Astrocyte (in vitro differentiated cells and primary cell): ENCODE measurements around the gene ADGRA1.

Experiments
- EZH2 ChIP-seq: IDR thresholded peaks from 2 replicates; pipeline ENCODE4 v1.6.1; 2012; ENCODE audit warnings: mild to moderate bottlenecking, low read length, inconsistent platforms; ENCODE audit not compliant: insufficient read depth
- TF ChIP-seq, protein P1 (sequence below): IDR thresholded peaks from 2 replicates; pipeline ENCODE4 v1.5.1; 2011; ENCODE audit warnings: low read depth, mild to moderate bottlenecking, inconsistent platforms, low read length, moderate library complexity; ENCODE audit not compliant: insufficient read depth

DNA sequence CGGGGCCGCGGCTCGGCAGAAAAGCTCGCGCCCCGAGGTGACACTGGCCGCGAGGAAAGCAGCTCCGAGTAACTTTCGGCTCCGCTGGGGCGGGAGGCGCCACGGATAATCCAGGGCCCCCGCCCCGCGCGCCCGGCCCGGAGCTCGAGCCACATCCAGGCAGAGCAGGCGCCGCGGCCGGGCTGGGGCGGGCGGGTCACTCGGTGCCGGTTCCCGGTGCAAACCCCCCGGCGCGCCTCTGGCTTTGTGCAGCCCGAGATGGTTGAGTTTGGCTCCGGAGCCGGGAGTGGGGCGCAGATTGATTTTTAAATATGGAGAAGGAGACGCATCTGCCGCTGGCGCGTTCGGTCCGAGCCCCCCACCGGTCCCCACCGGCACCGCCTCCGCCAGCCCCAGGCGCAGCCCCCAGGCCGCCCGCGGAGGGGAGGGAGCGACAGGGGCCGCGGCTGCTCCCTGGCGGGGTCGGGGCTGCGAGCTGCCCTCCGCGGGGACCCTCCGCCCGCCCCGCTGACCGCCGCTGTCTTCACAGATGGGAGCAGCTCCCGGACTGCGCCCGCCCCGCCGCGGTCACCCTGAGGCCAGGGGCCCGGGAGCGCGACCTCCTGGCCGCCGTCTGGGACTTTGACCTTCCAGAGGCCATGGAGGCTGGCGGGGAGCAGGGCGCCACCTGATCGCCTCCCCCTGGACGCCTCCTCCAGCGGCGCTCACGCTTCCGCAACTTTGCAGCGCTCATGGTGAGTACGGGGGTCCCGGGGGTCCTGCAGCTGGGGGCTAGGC lies 643 bp downstream of the ADGRA1 start:
- TF ChIP-seq, protein P1, sequence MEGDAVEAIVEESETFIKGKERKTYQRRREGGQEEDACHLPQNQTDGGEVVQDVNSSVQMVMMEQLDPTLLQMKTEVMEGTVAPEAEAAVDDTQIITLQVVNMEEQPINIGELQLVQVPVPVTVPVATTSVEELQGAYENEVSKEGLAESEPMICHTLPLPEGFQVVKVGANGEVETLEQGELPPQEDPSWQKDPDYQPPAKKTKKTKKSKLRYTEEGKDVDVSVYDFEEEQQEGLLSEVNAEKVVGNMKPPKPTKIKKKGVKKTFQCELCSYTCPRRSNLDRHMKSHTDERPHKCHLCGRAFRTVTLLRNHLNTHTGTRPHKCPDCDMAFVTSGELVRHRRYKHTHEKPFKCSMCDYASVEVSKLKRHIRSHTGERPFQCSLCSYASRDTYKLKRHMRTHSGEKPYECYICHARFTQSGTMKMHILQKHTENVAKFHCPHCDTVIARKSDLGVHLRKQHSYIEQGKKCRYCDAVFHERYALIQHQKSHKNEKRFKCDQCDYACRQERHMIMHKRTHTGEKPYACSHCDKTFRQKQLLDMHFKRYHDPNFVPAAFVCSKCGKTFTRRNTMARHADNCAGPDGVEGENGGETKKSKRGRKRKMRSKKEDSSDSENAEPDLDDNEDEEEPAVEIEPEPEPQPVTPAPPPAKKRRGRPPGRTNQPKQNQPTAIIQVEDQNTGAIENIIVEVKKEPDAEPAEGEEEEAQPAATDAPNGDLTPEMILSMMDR = no peak
- no peak for TF ChIP-seq EZH2
